Sigmoid colon (tissue), 7 donors: ENCODE measurements around the gene SLC6A8. TPM values are rescaled to one million over a fixed set of nuclear protein-coding genes. Genes with fewer than 3 reads are reported as not detected.

Source experiments
- DNase-seq: peaks from one replicate; pipeline ENCODE4 v3.0.0-alpha.2; 2019
- H3K27ac ChIP-seq, 4 donors: fragments of 200-600 bp; sonication (generic); one replicate each; pipeline ENCODE4 v1.5.1; 2016 to 2019; ENCODE audit warnings: mild to moderate bottlenecking in 1 of 4
- H3K27me3 ChIP-seq, 3 donors: fragments of 200-600 bp; sonication (generic); one replicate each; pipeline ENCODE4 v1.5.1; 2019; ENCODE audit warnings: mild to moderate bottlenecking in 1 of 3
- H3K36me3 ChIP-seq, 4 donors: fragments of 200-600 bp; sonication (generic); one replicate each; pipeline ENCODE4 v1.5.1; 2016 to 2019
- H3K4me1 ChIP-seq, 4 donors: fragments of 200-600 bp; sonication (generic); one replicate each; pipeline ENCODE4 v1.5.1; 2017 to 2019
- H3K4me3 ChIP-seq, 4 donors: fragments of 200-600 bp; sonication (generic); one replicate each; pipeline ENCODE4 v1.5.1; 2017 to 2019; ENCODE audit warnings: mild to moderate bottlenecking in 2 of 4, moderate library complexity in 1 of 4
- H3K9me3 ChIP-seq, 4 donors: fragments of 200-600 bp in 3 of 4; sonication (generic) in 3 of 4; one replicate each; pipeline versions ENCODE4 v1.5.1 to v1.6.1; 2013 to 2019
- EP300 ChIP-seq, 4 donors: sonication (generic); formaldehyde crosslinking; IDR thresholded peaks; one replicate each; pipeline ENCODE4 v1.6.1; 2017; ENCODE audit warnings: antibody characterized with exemption in 4 of 4
- POLR2A ChIP-seq, 2 donors: fragments of 450-650 bp; IDR thresholded peaks; one replicate each; pipeline ENCODE4 v1.6.1; 2016; ENCODE audit warnings: antibody characterized with exemption in 2 of 2, mild to moderate bottlenecking in 2 of 2, moderate library complexity in 2 of 2
- POLR2AphosphoS5 ChIP-seq, 4 donors: sonication (generic); formaldehyde crosslinking; IDR thresholded peaks; one replicate each; pipeline ENCODE4 v1.6.1; 2017; ENCODE audit warnings: antibody characterized with exemption in 4 of 4
- WGBS, 2 donors: extraction: QIAGEN DNeasy Blood & Tissue Kit; methylation state at CpG; one replicate each; pipeline ENCODE4 v1.1.7; 2013; 5-methylcytosine and 5-hydroxymethylcytosine counted together
- intact Hi-C: fragments of 100-400 bp; cut with DNase I; formaldehyde crosslinking; loops from one replicate; pipeline ENCODE4 v1.15.1; 2023
- polyA plus RNA-seq, 3 donors: library from polyadenylated mRNA; stranded (reverse); fragments of 200-250 nt; gene quantifications; one replicate each; pipeline ENCODE4 v1.2.3, GENCODE V29; 2013
- total RNA-seq, 4 donors: library from RNA; depleted of rRNA; stranded (reverse); fragments of >200 nt; gene quantifications; one replicate each; pipeline ENCODE4 v1.1.0, GENCODE V29; 2016
- TF ChIP-seq, protein P1 (sequence below), 4 experiments: fragments of 450-650 bp in 3 of 4; fragments of 200-600 bp in 1 of 4; IDR thresholded peaks; one replicate each; pipeline ENCODE4 v1.5.1; 2016 to 2019; ENCODE audit warnings: antibody characterized with exemption in 4 of 4, mild to moderate bottlenecking in 3 of 4, moderate library complexity in 2 of 4
- donor health status: healthy with polysubstance abuse.
- donor health status: Bipolar disorder and iron deficiency.
- donor health status: healthy.

SLC6A8 gene
- total and polyA plus RNA-seq, 7 donors = 31.9 to 158 (median 60.7) TPM

DNA sequence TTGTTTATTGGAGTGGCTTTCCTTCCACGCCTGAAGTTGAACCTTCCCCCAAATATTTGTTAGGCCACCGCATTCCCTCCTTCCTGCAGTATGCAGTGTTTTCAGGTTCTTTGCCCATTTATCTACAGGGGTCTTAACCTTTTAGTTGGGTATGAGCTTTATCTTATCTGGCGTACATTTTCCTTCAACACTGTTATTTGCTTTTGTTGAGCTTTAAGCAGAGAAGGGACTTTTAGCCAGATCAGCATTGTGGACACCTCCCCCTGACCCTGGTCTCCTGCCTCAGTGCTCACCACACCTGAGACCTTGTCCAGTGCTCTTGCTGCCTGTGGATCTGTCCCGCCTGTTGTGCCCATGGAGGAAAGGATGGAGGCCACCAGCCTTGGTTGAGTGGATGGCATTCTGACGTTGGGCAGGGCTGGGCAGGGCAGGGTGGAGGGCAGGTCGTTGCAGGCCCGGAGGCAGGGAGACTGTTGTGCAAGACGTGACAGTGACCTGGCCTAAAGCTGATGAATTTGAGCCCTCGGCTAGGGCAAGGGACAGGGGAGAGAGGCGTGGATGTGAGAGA lies 41.7 kb upstream of the SLC6A8 start:
- Histone ChIP-seq H3K4me1 (peaks cover 0 to 36% (median 32%) of the 10 kb centered on the region in 4 donors), H3K27ac (no peak overlapping the region), H3K9me3 (no peaks in the 10 kb centered on the region), H3K4me3 (no peak overlapping the region), H3K27me3 (peaks cover 53 to 80% (median 57%) of the 10 kb centered on the region in 3 donors), H3K36me3 (no peaks in the 10 kb centered on the region)
- 24 to 60% methylated on average over 10 of the region's 10 CpGs for WGBS, 2 donors
- intact Hi-C loops = loop anchor here (5.0 kb wide), 1 partner anchor 49 kb away; the partner anchor contains the start of gene CCNQ
- TF ChIP-seq, protein P1, sequence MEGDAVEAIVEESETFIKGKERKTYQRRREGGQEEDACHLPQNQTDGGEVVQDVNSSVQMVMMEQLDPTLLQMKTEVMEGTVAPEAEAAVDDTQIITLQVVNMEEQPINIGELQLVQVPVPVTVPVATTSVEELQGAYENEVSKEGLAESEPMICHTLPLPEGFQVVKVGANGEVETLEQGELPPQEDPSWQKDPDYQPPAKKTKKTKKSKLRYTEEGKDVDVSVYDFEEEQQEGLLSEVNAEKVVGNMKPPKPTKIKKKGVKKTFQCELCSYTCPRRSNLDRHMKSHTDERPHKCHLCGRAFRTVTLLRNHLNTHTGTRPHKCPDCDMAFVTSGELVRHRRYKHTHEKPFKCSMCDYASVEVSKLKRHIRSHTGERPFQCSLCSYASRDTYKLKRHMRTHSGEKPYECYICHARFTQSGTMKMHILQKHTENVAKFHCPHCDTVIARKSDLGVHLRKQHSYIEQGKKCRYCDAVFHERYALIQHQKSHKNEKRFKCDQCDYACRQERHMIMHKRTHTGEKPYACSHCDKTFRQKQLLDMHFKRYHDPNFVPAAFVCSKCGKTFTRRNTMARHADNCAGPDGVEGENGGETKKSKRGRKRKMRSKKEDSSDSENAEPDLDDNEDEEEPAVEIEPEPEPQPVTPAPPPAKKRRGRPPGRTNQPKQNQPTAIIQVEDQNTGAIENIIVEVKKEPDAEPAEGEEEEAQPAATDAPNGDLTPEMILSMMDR (IDR thresholded peaks at IDR 0.05) = no peak
- no peak for TF ChIP-seq EP300 (IDR thresholded peaks at IDR 0.05)
- TF ChIP-seq POLR2AphosphoS5 (IDR thresholded peaks at IDR 0.05) = no peak
- DNase-seq = peak; percentile 42

DNA sequence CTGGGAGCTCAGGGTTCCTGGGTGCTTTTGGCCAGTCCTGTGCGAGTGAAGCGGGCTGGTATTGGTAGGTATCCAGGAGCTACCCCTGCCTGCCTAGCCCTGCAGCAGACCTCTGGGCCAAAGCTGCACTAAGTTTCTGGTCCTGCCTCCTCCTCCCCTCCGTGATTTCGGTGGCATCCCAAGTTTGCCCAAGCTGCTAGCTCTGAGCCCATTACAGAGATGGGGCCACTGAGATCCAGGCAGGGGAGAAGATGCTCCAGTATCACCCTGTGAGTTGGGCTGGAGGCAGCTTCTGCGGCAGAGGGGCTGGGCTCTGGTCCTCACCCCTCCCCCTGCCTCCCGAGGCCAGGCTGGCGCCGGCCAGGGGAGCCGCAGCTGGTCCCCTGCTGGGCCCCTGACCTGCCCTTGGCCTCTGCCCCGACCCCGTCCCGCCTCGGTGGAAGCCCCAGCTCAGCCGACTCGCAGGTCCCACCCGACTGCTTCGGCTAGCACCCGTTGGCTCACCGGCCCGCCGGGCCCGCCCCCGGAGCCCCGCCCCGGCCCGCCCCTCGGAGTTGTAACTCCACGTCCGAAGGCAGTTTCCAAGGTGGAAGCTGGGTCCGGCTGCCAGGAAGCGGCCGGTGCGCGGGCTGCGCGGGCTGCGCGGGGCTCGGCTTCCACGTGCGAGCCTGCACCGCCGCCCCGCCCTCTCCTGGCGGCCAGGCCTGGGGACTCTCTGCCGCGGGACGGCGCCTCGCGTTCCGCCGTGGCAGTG lies 40.9 kb upstream of the SLC6A8 start, which contains the start of gene DUSP9:
Gene DUSP9, plus strand, starts transcription at position 584 of the 754 bp plus-strand sequence. CDS start 751 bp downstream, outside the sequence.
- WGBS, 2 donors = 4% methylated on average over 53 of the region's 53 CpGs
- Histone ChIP-seq H3K27ac (no peak within 1 kb of the TSS), H3K4me1 (peaks cover 0 to 35% (median 30%) of the 10 kb centered on the region in 4 donors), H3K27me3 (peaks cover 47 to 72% (median 50%) of the 10 kb centered on the region in 3 donors), H3K4me3 (peak within 1 kb of the TSS in 3 of 4 donors; percentile 7 to 22 (median 17)), H3K9me3 (no peaks in the 10 kb centered on the region), H3K36me3 (no peaks in the 10 kb centered on the region)
- TF ChIP-seq POLR2A (IDR thresholded peaks at IDR 0.05) (no peak), EP300 (IDR thresholded peaks at IDR 0.05) (no peak), POLR2AphosphoS5 (IDR thresholded peaks at IDR 0.05) (no peak)
- TF ChIP-seq, protein P1 (IDR thresholded peaks at IDR 0.05) = no peak
- DNase-seq = peak; percentile 48
- intact Hi-C loops = loop anchor here (5.0 kb wide), 1 partner anchor 49 kb away; the partner anchor contains the start of gene CCNQ

DNA sequence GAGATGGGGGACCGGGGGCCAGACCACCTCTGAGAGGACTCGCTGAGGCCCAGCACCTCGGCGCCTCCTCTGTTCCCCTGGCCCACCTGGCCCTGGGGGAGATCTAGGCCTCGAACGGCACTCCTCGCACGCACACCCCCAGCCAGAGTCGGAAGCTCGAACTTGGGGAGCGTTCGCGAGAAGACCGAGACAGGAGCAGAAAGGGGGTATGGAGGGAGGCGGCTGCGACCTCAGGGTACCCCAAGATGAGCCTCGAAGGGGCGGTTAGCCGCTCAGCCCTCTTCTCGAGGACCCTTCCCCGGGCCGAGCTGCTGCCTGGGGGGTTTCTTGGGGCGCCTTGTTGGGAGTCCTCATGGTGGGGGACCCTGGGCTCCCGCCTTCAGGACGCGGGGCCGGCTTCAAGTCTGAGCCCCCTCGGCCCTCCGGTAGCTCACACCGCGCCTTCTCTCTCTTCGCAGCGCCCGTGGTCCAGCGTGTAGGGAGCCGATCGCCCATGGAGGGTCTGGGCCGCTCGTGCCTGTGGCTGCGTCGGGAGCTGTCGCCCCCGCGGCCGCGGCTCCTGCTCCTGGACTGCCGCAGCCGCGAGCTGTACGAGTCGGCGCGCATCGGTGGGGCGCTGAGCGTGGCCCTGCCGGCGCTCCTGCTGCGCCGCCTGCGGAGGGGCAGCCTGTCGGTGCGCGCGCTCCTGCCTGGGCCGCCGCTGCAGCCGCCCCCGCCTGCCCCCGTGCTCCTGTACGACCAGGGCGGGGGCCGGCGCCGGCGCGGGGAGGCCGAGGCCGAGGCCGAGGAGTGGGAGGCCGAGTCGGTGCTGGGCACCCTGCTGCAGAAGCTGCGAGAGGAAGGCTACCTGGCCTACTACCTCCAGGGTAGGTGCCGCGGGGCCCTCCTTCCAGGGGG lies 40.0 kb upstream of the SLC6A8 start:
- H3K4me3 ChIP-seq = peak overlapping the region in 2 of 4 donors; percentile 17 to 22
- WGBS, 2 donors = 10 to 26% methylated on average over 85 of the region's 85 CpGs
- peak; percentile 34 for DNase-seq

More for the DNA sequence above, 40.0 kb upstream of the SLC6A8 start:
- intact Hi-C loops = loop anchor here (5.0 kb wide), 1 partner anchor 50 kb away; the partner anchor contains the start of gene CCNQ
- Histone ChIP-seq H3K4me1 (peaks cover 0 to 26% (median 23%) of the 10 kb centered on the region in 4 donors), H3K27ac (no peak overlapping the region), H3K9me3 (no peaks in the 10 kb centered on the region), H3K36me3 (no peaks in the 10 kb centered on the region), H3K27me3 (peaks cover 38 to 63% (median 41%) of the 10 kb centered on the region in 3 donors)
- no peak for TF ChIP-seq POLR2AphosphoS5 (IDR thresholded peaks at IDR 0.05)
- TF ChIP-seq, protein P1 (IDR thresholded peaks at IDR 0.05) = no peak
- no peak for TF ChIP-seq EP300 (IDR thresholded peaks at IDR 0.05)
- no peak for TF ChIP-seq POLR2A (IDR thresholded peaks at IDR 0.05)
